H1 (cell line): ENCODE data around the gene AP4B1. TPM values are rescaled to one million over a fixed set of nuclear protein-coding genes. Genes with fewer than 3 reads are reported as not detected.
"Not testable (repeated sequence)": the region's sequence is repeated elsewhere in the genome, so short reads cannot be mapped to it uniquely, and the experiment has no call there.

Experiments
- CTCF ChIA-PET: fragments of 300-600 bp; sonication (Branson Sonifier 250); formaldehyde crosslinking; loops from one replicate; lab custom pipeline; 2021; ENCODE audit not compliant: partially characterized antibody; lab: Charles Lee
- POLR2A ChIA-PET: fragments of 300-600 bp; sonication (Branson Sonifier 250); formaldehyde crosslinking; loops from one replicate; lab custom pipeline; 2021; ENCODE audit warnings: inconsistent platforms; ENCODE audit not compliant: partially characterized antibody; lab: Charles Lee
- DNase-seq, 2 experiments: peaks; one replicate each; pipeline versions ENCODE4 v3.0.0 to v3.0.0-alpha.2; 2010 to 2022; ENCODE audit warnings: low spot score in 2 of 2, low read depth in 1 of 2, mixed read lengths in 1 of 2
- FAIRE-seq: peaks from 2 replicates; lab custom pipeline; 2011; peaks lifted over from hg19 to GRCh38; lab: Jason Lieb, UNC
- H2AFZ ChIP-seq: 2 replicates; pipeline ENCODE4 v1.8.1; 2012; ENCODE audit warnings: low read length, inconsistent platforms
- H2AK5ac ChIP-seq: 2 replicates; pipeline ENCODE4 v1.6.1; 2013; ENCODE audit warnings: low read depth, low read length
- H2BK120ac ChIP-seq: replicated peaks from 2 replicates; pipeline ENCODE3; 2013; ENCODE audit warnings: low read depth, low read length, inconsistent platforms
- H2BK12ac ChIP-seq: 2 replicates; pipeline ENCODE4 v1.6.1; 2013; ENCODE audit warnings: low read depth, low read length
- H2BK15ac ChIP-seq: 2 replicates; pipeline ENCODE4 v1.6.1; 2013; ENCODE audit warnings: low read length
- H2BK20ac ChIP-seq: 2 replicates; pipeline ENCODE4 v1.6.1; 2013; ENCODE audit warnings: low read length
- H2BK5ac ChIP-seq: 2 replicates; pipeline ENCODE4 v1.6.1; 2013; ENCODE audit warnings: low read depth, low read length
- H3K14ac ChIP-seq: 2 replicates; pipeline ENCODE4 v1.6.1; 2013; ENCODE audit warnings: inconsistent platforms; ENCODE audit not compliant: insufficient read length
- H3K18ac ChIP-seq: 2 replicates; pipeline ENCODE4 v1.6.1; 2013; ENCODE audit warnings: low read length; ENCODE audit errors: extremely low read depth
- H3K23ac ChIP-seq: 2 replicates; pipeline ENCODE4 v1.6.1; 2013; ENCODE audit warnings: inconsistent platforms; ENCODE audit not compliant: insufficient read length
- H3K23me2 ChIP-seq: 2 replicates; pipeline ENCODE4 v1.6.1; 2013; ENCODE audit warnings: low read depth, low read length
- H3K27ac ChIP-seq: 2 replicates; pipeline ENCODE4 v1.6.1; 2011; ENCODE audit warnings: low read depth, low read length, inconsistent platforms
- H3K27me3 ChIP-seq, 4 experiments: replicated peaks in 1 of 4; 1 replicate in 1 of 4; 2 replicates in 3 of 4; pipeline versions ENCODE4 v1.6.1 to v1.8.1; 2011 to 2013; ENCODE audit warnings: low read length in 3 of 4, mild to moderate bottlenecking in 3 of 4, inconsistent platforms in 2 of 4, mixed read lengths in 2 of 4, moderate library complexity in 1 of 4; ENCODE audit not compliant: control insufficient read depth in 3 of 4, insufficient read depth in 3 of 4; ENCODE audit errors: extremely low read depth in 1 of 4
- H3K36me3 ChIP-seq, 4 experiments: 2 replicates each; pipeline versions ENCODE4 v1.6.1 to v1.8.1; 2011 to 2013; ENCODE audit warnings: mild to moderate bottlenecking in 4 of 4, low read length in 3 of 4, moderate library complexity in 2 of 4, control low read depth in 1 of 4, inconsistent platforms in 1 of 4; ENCODE audit not compliant: insufficient read depth in 4 of 4, control insufficient read depth in 2 of 4
- H3K4ac ChIP-seq: replicated peaks from 2 replicates; pipeline ENCODE3; 2013; ENCODE audit warnings: low read length, low read depth, mixed read lengths, inconsistent platforms; ENCODE audit not compliant: insufficient read length
- H3K4me1 ChIP-seq, 4 experiments: replicated peaks in 1 of 4; 1 replicate in 1 of 4; 2 replicates in 3 of 4; pipeline versions ENCODE4 v1.6.1 to v1.8.1; 2011 to 2013; ENCODE audit warnings: low read length in 3 of 4, inconsistent platforms in 2 of 4, mixed read lengths in 1 of 4; ENCODE audit not compliant: insufficient read depth in 4 of 4, control insufficient read depth in 3 of 4
- H3K4me2 ChIP-seq, 2 experiments: 2 replicates each; pipeline versions ENCODE4 v1.6.1 to v1.8.1; 2011 to 2013; ENCODE audit warnings: low read depth in 2 of 2, low read length in 2 of 2, control low read depth in 1 of 2, inconsistent platforms in 1 of 2, mild to moderate bottlenecking in 1 of 2; ENCODE audit not compliant: insufficient read depth in 1 of 2
- H3K4me3 ChIP-seq, 4 experiments: fragments of 200-600, 300-600 bp in 1 of 4; sonication (generic), shearing (Covaris generic), sonication (Bioruptor Twin) in 1 of 4; 2 replicates each; pipeline versions ENCODE4 v1.5.1 to v1.8.1; 2011 to 2016; ENCODE audit warnings: low read length in 4 of 4, low read depth in 3 of 4, control low read depth in 2 of 4, inconsistent platforms in 2 of 4, mild to moderate bottlenecking in 2 of 4, mixed read lengths in 1 of 4, moderate library complexity in 1 of 4; ENCODE audit not compliant: insufficient read depth in 2 of 4; ENCODE audit errors: extremely low read depth in 1 of 4
- H3K56ac ChIP-seq: replicated peaks from 2 replicates; pipeline ENCODE3; 2013; ENCODE audit warnings: low read depth, mild to moderate bottlenecking, mixed read lengths, low read length, inconsistent platforms; ENCODE audit not compliant: insufficient read length
- H3K79me1 ChIP-seq: 2 replicates; pipeline ENCODE4 v1.6.1; 2013; ENCODE audit warnings: low read depth, low read length, control low read depth
- H3K79me2 ChIP-seq, 2 experiments: 2 replicates each; pipeline versions ENCODE4 v1.6.1 to v1.8.1; 2012 to 2013; ENCODE audit warnings: low read length in 2 of 2, mild to moderate bottlenecking in 2 of 2, inconsistent platforms in 1 of 2; ENCODE audit not compliant: insufficient read depth in 2 of 2, control insufficient read depth in 1 of 2
- H3K9ac ChIP-seq, 4 experiments: replicated peaks in 1 of 4; 1 replicate in 1 of 4; 2 replicates in 3 of 4; pipeline versions ENCODE4 v1.6.1 to v1.8.1; 2011 to 2013; ENCODE audit warnings: low read depth in 3 of 4, low read length in 3 of 4, control low read depth in 2 of 4, mild to moderate bottlenecking in 2 of 4, moderate library complexity in 2 of 4, inconsistent platforms in 1 of 4; ENCODE audit errors: extremely low read depth in 1 of 4
- H3K9me3 ChIP-seq, 2 experiments: 2 replicates each; pipeline versions ENCODE4 v1.6.1 to v1.8.1; 2012 to 2013; ENCODE audit warnings: mild to moderate bottlenecking in 2 of 2, moderate library complexity in 2 of 2, control low read depth in 1 of 2, inconsistent platforms in 1 of 2, low read depth in 1 of 2, low read length in 1 of 2, mixed read lengths in 1 of 2; ENCODE audit not compliant: insufficient read depth in 2 of 2
- H4K20me1 ChIP-seq, 2 experiments: replicated peaks in 1 of 2; 2 replicates each; pipeline versions ENCODE3 to v1.8.1; 2011 to 2013; ENCODE audit warnings: inconsistent platforms in 2 of 2, low read length in 2 of 2, mild to moderate bottlenecking in 1 of 2; ENCODE audit not compliant: insufficient read depth in 2 of 2, control insufficient read depth in 1 of 2
- H4K5ac ChIP-seq: 2 replicates; pipeline ENCODE4 v1.6.1; 2013; ENCODE audit warnings: low read length, low read depth, mixed read lengths, inconsistent platforms; ENCODE audit not compliant: insufficient read length
- H4K8ac ChIP-seq: 2 replicates; pipeline ENCODE4 v1.8.0; 2013; ENCODE audit warnings: mild to moderate bottlenecking, moderate library complexity, low read length, inconsistent platforms; ENCODE audit not compliant: insufficient read depth; ENCODE audit errors: extremely low read depth
- H4K91ac ChIP-seq: replicated peaks from 2 replicates; pipeline ENCODE3; 2013; ENCODE audit warnings: low read length, mixed read lengths, inconsistent platforms; ENCODE audit not compliant: insufficient read length
- ASH2L ChIP-seq: fragments of 200-600, 300-600 bp; sonication (generic); IDR thresholded peaks from one replicate; pipeline ENCODE4 v1.7.1; 2017; ENCODE audit warnings: low read length
- GTF2F1 ChIP-seq: IDR thresholded peaks from 2 replicates; pipeline ENCODE4 v1.6.1; 2012; ENCODE audit warnings: low read depth, low read length, improper control_type of control experiment, borderline replicate concordance
- SP2 ChIP-seq: IDR thresholded peaks from 2 replicates; pipeline ENCODE4 v1.6.1; 2012; ENCODE audit warnings: mild to moderate bottlenecking, low read length, inconsistent platforms
- whole genome bisulfite sequencing, 2 experiments: shearing (Covaris generic) in 1 of 2; methylation state at CpG; one replicate each; pipeline versions ENCODE4 v1.1.6 to v1.1.7; 2013 to 2015; ENCODE audit warnings: low lambda C conversion rate in 2 of 2, mixed read lengths in 2 of 2, inconsistent platforms in 1 of 2, low coverage in 1 of 2, missing lambda C conversion rate in 1 of 2; ENCODE audit not compliant: insufficient replicate concordance in 2 of 2, insufficient coverage in 1 of 2, insufficient read length in 1 of 2; ENCODE audit errors: extremely low coverage in 1 of 2, missing lambda C conversion rate in 1 of 2; 5-methylcytosine and 5-hydroxymethylcytosine counted together
- polyA plus RNA-seq, 7 experiments: library from polyadenylated mRNA; depleted of rRNA in 3 of 7; stranded (reverse) in 5 of 7; unstranded in 2 of 7; fragments of >200 nt in 5 of 7; fragments of 200-250 nt in 2 of 7; gene quantifications; 1 replicate in 5 of 7; 2 replicates in 1 of 7; 4 replicates in 1 of 7; pipeline versions ENCODE4 v1.2.1 to v1.2.3, GENCODE V29; 2011 to 2013; ENCODE audit warnings: missing spikeins in 2 of 7, mixed read lengths in 2 of 7
- total RNA-seq: library from RNA; stranded (reverse); fragmentation: NEBNext Ultra II Directional; extraction: Animal tissue kit (Norgen Biotek cat#: 25700); gene quantifications from 2 replicates; pipeline ENCODE4 v1.2.1, GENCODE V29; 2021

AP4B1 gene
- total and polyA plus RNA-seq, 2 of the 8 experiments (the other 6 are each of a cell fraction or from before 2014, with no cell fraction given): 8.9 to 9.0 TPM

DNA sequence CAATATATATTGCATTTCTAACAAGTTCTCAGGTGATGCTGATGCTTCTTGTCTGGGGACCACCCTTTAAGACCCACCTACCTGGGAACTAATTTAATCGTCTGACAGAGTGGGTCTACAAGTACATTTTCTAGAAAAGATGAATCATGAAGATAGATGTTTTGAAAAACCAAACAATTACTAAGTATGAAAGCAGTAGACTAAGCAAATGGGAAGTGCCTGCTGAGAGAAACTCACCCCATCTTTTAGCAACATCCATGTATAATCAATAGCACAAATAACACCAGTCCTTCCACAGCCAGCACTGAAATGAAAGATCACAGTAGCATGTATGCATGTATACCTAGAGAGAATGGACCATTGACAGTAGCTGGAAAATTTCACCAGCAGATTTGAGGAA lies 50.4 kb downstream of the AP4B1 start (continued):
- TF ChIP-seq ASH2L (no peak), GTF2F1 (no peak), SP2 (no peak)

DNA sequence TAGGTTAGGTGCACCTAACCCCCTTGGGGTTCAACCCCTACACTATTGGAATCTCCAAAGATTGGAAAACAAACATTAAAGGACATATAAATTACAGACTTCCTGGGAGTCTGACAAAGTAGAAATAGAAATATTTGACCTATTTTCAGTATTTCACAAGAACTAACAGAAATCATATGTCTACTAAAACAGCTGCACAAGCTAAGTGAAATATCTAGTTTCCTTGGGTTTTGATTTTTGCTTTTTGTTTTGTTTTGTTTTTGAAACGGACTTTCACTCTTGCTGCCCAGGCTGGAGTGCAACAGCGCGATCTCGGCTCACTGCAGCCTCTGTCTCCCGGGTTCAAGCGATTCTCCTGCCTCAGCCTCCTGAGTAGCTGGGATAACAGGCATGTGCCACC lies 51.9 kb downstream of the AP4B1 start:
- DNase-seq, H4K8ac ChIP-seq, H2BK12ac ChIP-seq, FAIRE-seq, H2AFZ ChIP-seq, POLR2A ChIA-PET, H3K4ac ChIP-seq, CTCF ChIA-PET, H3K79me1 ChIP-seq, H3K4me1 ChIP-seq, H2BK5ac ChIP-seq, H3K9me3 ChIP-seq, H3K14ac ChIP-seq, H3K56ac ChIP-seq, H2BK120ac ChIP-seq, H2BK20ac ChIP-seq, H3K18ac ChIP-seq, H3K23ac ChIP-seq, H4K91ac ChIP-seq, H4K5ac ChIP-seq, H3K23me2 ChIP-seq, H3K36me3 ChIP-seq, H3K79me2 ChIP-seq, H4K20me1 ChIP-seq, H3K4me3 ChIP-seq, H3K27me3 ChIP-seq, H3K4me2 ChIP-seq, H2AK5ac ChIP-seq, H2BK15ac ChIP-seq, H3K9ac ChIP-seq, H3K27ac ChIP-seq: not testable (repeated sequence)
- WGBS, 2 experiments: 100% methylated on average over 6 of the region's 6 CpGs; no CpG with 5 or more reads in 1 of the 2 experiments
